GM23338 (cell line): ENCODE measurements around the gene FGF19. TPM values are rescaled to one million over a fixed set of nuclear protein-coding genes. Genes with fewer than 3 reads are reported as not detected.

Experiments
- ATAC-seq: fragments of 200-7000 bp; cut with Tn5 transposase; 3 replicates; pipeline ENCODE4 v1.9.1; 2020
- DNase-seq: peaks from one replicate; pipeline ENCODE4 v3.0.0-alpha.2; 2015; ENCODE audit warnings: low spot score
- H2AFZ ChIP-seq: fragments of 200-600 bp; sonication (generic); 2 replicates; pipeline ENCODE4 v1.8.0; 2016; ENCODE audit warnings: antibody characterized with exemption, mild to moderate bottlenecking, moderate library complexity
- H3F3A ChIP-seq: fragments of 200-600 bp; sonication (generic); replicated peaks from 2 replicates; pipeline ENCODE4 v1.8.0; 2017; ENCODE audit warnings: antibody characterized with exemption, mixed run types, low read depth
- H3K27ac ChIP-seq: fragments of 200-600 bp; sonication (generic); 2 replicates; pipeline ENCODE4 v1.6.1; 2016; ENCODE audit warnings: low read depth
- H3K27me3 ChIP-seq: fragments of 200-600 bp; sonication (generic); 2 replicates; pipeline ENCODE4 v1.8.0; 2016; ENCODE audit warnings: mild to moderate bottlenecking, mixed run types, moderate library complexity; ENCODE audit not compliant: insufficient read depth
- H3K36me3 ChIP-seq: fragments of 200-600 bp; sonication (generic); 2 replicates; pipeline ENCODE4 v1.8.0; 2016; ENCODE audit warnings: mild to moderate bottlenecking; ENCODE audit not compliant: insufficient read depth
- H3K4me1 ChIP-seq: fragments of 200-600 bp; sonication (generic); 2 replicates; pipeline ENCODE4 v1.8.0; 2016; ENCODE audit warnings: mild to moderate bottlenecking, moderate library complexity; ENCODE audit not compliant: insufficient read depth
- H3K4me2 ChIP-seq: fragments of 200-600 bp; sonication (generic); 2 replicates; pipeline ENCODE4 v1.7.1; 2017; ENCODE audit warnings: mixed run types
- H3K4me3 ChIP-seq: fragments of 200-600 bp; sonication (generic); 2 replicates; pipeline ENCODE4 v1.6.1; 2016; ENCODE audit warnings: mixed run types
- H3K79me2 ChIP-seq: fragments of 200-600 bp; sonication (generic); replicated peaks from 2 replicates; pipeline ENCODE4 v1.8.0; 2017; ENCODE audit warnings: mild to moderate bottlenecking; ENCODE audit not compliant: insufficient read depth
- H3K9me2 ChIP-seq: fragments of 200-600 bp; sonication (generic); 2 replicates; pipeline ENCODE4 v1.8.0; 2017; ENCODE audit not compliant: insufficient read depth
- H4K20me1 ChIP-seq: fragments of 200-600 bp; sonication (generic); replicated peaks from 2 replicates; pipeline ENCODE4 v1.8.0; 2017; ENCODE audit warnings: mild to moderate bottlenecking; ENCODE audit not compliant: insufficient read depth
- H3K27ac Mint-ChIP-seq: 2 replicates; pipeline ENCODE4 v1.8.0; 2020; ENCODE audit warnings: inconsistent platforms, mild to moderate bottlenecking, moderate library complexity, mixed read lengths
- H3K27me3 Mint-ChIP-seq: 3 replicates; pipeline ENCODE4 v1.8.0; 2022; ENCODE audit warnings: low read depth, mild to moderate bottlenecking, moderate library complexity, mixed read lengths, inconsistent platforms; ENCODE audit not compliant: insufficient read depth, poor library complexity
- H3K36me3 Mint-ChIP-seq: 3 replicates; pipeline ENCODE4 v1.8.0; 2021; ENCODE audit warnings: low read depth, mild to moderate bottlenecking, inconsistent platforms, moderate library complexity, mixed read lengths
- H3K4me1 Mint-ChIP-seq: 3 replicates; pipeline ENCODE4 v1.8.0; 2020; ENCODE audit warnings: mild to moderate bottlenecking, inconsistent platforms, mixed read lengths
- H3K4me3 Mint-ChIP-seq: 3 replicates; pipeline ENCODE4 v1.8.0; 2021; ENCODE audit warnings: moderate library complexity, mild to moderate bottlenecking, inconsistent platforms, mixed read lengths
- H3K9me3 Mint-ChIP-seq: 3 replicates; pipeline ENCODE4 v1.8.0; 2020; ENCODE audit warnings: moderate library complexity, mild to moderate bottlenecking, inconsistent platforms, mixed read lengths
- CREB1 ChIP-seq: fragments of 250-450 bp; sonication (Bioruptor Pico); IDR thresholded peaks from 2 replicates; pipeline ENCODE4 v1.5.0; 2020; ENCODE audit warnings: low read depth, mild to moderate bottlenecking, moderate library complexity
- CTCF ChIP-seq, 2 experiments: fragments of 200-600 bp in 1 of 2; sonication (generic) in 1 of 2; conservative IDR thresholded peaks; 2 replicates each; pipeline versions ENCODE4 v1.5.1 to v1.6.1; 2016 to 2017; ENCODE audit warnings: antibody characterized with exemption in 2 of 2, low read depth in 2 of 2, mild to moderate bottlenecking in 2 of 2, moderate library complexity in 1 of 2
- ETS1 ChIP-seq: IDR thresholded peaks from 2 replicates; pipeline ENCODE4 v1.6.1; 2016; ENCODE audit warnings: antibody characterized with exemption
- EZH2 ChIP-seq: fragments of 200-600 bp; sonication (generic); IDR thresholded peaks from one replicate; pipeline ENCODE4 v1.8.0; 2017; ENCODE audit warnings: antibody characterized with exemption, mild to moderate bottlenecking, low read depth; ENCODE audit not compliant: unreplicated experiment
- EZH2phosphoT487 ChIP-seq: fragments of 200-600 bp; sonication (generic); IDR thresholded peaks from one replicate; pipeline ENCODE4 v1.8.1; 2018; ENCODE audit warnings: antibody characterized with exemption; ENCODE audit not compliant: unreplicated experiment
- JUNB ChIP-seq: IDR thresholded peaks from one replicate; pipeline ENCODE4 v1.6.1; 2016; ENCODE audit warnings: antibody characterized with exemption; ENCODE audit not compliant: unreplicated experiment
- NANOG ChIP-seq: IDR thresholded peaks from 2 replicates; pipeline ENCODE4 v1.6.1; 2016; ENCODE audit warnings: antibody characterized with exemption, borderline replicate concordance
- POLR2AphosphoS5 ChIP-seq: IDR thresholded peaks from 2 replicates; pipeline ENCODE4 v1.6.1; 2016; ENCODE audit warnings: antibody characterized with exemption, low read depth
- STAT1 ChIP-seq: IDR thresholded peaks from one replicate; pipeline ENCODE4 v1.6.1; 2016; ENCODE audit warnings: antibody characterized with exemption; ENCODE audit not compliant: unreplicated experiment
- ZNF114 ChIP-seq: fragments of 250-450 bp; sonication (Bioruptor Pico); IDR thresholded peaks from 2 replicates; pipeline ENCODE4 v1.5.0; 2020; ENCODE audit warnings: mild to moderate bottlenecking, moderate library complexity
- ZNF331 ChIP-seq: fragments of 250-450 bp; sonication (Bioruptor Pico); IDR thresholded peaks from 2 replicates; pipeline ENCODE4 v1.5.0; 2020; ENCODE audit warnings: low read depth, mild to moderate bottlenecking, moderate library complexity
- polyA plus RNA-seq: library from polyadenylated mRNA; unstranded; fragments of >200 nt; fragmentation: Nextera tagmentation; extraction: Ambion mirVana; gene quantifications from 2 replicates; pipeline ENCODE4 v1.2.1, GENCODE V29; 2016
- total RNA-seq: library from RNA; depleted of rRNA; stranded (reverse); fragments of >200 nt; shearing (Covaris generic); gene quantifications from 2 replicates; pipeline ENCODE4 v1.2.3, GENCODE V29; 2014
- TF ChIP-seq, protein P1 (sequence below): fragments of 250-450 bp; sonication (Bioruptor Pico); IDR thresholded peaks from 2 replicates; pipeline ENCODE4 v1.5.0; 2020; ENCODE audit warnings: mild to moderate bottlenecking, moderate library complexity
- TF ChIP-seq, protein P2 (sequence below): IDR thresholded peaks from one replicate; pipeline ENCODE4 v1.6.1; 2018; ENCODE audit warnings: antibody characterized with exemption; ENCODE audit not compliant: unreplicated experiment

The FGF19 gene
- total and polyA plus RNA-seq, 2 experiments from 2014 or later: 21.7 to 36.1 TPM

DNA sequence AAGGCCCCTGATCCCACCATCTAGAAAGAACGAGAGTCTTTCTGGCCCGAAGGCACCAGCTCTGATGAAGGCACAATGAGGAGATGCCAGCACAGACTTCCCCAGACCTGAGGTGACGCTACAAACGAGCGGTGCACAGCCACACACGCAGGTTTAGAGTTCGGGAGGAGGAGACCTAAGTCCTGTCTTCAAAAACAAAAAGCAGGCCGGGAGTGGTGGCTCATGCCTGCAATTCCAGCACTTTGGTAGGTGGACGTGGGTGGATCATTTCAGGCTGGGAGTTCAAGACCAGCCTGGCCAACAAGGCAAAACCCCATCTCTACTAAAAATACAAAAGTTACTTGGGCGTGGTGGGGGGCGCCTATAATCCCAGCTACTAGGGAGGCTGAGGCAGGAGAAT, 38.2 kb downstream of the FGF19 start:
- Mint-ChIP-seq H3K9me3 (no peaks in the 10 kb centered on the region), H3K27me3 (peaks cover 12% of the 10 kb centered on the region), H3K27ac (no peak overlapping the region), H3K36me3 (peaks cover 28% of the 10 kb centered on the region), H3K4me3 (no peak overlapping the region), H3K4me1 (peaks cover 12% of the 10 kb centered on the region)
- no peak overlapping the region for H3K4me3 ChIP-seq
- H3K79me2 ChIP-seq: peaks cover 6% of the 10 kb centered on the region; the same call in 1 of the 2 replicates
- H4K20me1 ChIP-seq: no peaks in the 10 kb centered on the region; the same call in 1 of the 2 replicates
- TF ChIP-seq JUNB (no peak), POLR2AphosphoS5 (no peak), ETS1 (no peak), NANOG (no peak), STAT1 (no peak), CTCF (conservative IDR thresholded peaks at IDR 0.05; ENCODE audit: low read depth in 2 of 2) (no peak), EZH2 (no peak), ZNF114 (CRISPR knock-in tag) (no peak), EZH2phosphoT487 (no peak), CREB1 (CRISPR knock-in tag) (no peak), ZNF331 (CRISPR knock-in tag) (no peak)
- TF ChIP-seq, protein P1, sequence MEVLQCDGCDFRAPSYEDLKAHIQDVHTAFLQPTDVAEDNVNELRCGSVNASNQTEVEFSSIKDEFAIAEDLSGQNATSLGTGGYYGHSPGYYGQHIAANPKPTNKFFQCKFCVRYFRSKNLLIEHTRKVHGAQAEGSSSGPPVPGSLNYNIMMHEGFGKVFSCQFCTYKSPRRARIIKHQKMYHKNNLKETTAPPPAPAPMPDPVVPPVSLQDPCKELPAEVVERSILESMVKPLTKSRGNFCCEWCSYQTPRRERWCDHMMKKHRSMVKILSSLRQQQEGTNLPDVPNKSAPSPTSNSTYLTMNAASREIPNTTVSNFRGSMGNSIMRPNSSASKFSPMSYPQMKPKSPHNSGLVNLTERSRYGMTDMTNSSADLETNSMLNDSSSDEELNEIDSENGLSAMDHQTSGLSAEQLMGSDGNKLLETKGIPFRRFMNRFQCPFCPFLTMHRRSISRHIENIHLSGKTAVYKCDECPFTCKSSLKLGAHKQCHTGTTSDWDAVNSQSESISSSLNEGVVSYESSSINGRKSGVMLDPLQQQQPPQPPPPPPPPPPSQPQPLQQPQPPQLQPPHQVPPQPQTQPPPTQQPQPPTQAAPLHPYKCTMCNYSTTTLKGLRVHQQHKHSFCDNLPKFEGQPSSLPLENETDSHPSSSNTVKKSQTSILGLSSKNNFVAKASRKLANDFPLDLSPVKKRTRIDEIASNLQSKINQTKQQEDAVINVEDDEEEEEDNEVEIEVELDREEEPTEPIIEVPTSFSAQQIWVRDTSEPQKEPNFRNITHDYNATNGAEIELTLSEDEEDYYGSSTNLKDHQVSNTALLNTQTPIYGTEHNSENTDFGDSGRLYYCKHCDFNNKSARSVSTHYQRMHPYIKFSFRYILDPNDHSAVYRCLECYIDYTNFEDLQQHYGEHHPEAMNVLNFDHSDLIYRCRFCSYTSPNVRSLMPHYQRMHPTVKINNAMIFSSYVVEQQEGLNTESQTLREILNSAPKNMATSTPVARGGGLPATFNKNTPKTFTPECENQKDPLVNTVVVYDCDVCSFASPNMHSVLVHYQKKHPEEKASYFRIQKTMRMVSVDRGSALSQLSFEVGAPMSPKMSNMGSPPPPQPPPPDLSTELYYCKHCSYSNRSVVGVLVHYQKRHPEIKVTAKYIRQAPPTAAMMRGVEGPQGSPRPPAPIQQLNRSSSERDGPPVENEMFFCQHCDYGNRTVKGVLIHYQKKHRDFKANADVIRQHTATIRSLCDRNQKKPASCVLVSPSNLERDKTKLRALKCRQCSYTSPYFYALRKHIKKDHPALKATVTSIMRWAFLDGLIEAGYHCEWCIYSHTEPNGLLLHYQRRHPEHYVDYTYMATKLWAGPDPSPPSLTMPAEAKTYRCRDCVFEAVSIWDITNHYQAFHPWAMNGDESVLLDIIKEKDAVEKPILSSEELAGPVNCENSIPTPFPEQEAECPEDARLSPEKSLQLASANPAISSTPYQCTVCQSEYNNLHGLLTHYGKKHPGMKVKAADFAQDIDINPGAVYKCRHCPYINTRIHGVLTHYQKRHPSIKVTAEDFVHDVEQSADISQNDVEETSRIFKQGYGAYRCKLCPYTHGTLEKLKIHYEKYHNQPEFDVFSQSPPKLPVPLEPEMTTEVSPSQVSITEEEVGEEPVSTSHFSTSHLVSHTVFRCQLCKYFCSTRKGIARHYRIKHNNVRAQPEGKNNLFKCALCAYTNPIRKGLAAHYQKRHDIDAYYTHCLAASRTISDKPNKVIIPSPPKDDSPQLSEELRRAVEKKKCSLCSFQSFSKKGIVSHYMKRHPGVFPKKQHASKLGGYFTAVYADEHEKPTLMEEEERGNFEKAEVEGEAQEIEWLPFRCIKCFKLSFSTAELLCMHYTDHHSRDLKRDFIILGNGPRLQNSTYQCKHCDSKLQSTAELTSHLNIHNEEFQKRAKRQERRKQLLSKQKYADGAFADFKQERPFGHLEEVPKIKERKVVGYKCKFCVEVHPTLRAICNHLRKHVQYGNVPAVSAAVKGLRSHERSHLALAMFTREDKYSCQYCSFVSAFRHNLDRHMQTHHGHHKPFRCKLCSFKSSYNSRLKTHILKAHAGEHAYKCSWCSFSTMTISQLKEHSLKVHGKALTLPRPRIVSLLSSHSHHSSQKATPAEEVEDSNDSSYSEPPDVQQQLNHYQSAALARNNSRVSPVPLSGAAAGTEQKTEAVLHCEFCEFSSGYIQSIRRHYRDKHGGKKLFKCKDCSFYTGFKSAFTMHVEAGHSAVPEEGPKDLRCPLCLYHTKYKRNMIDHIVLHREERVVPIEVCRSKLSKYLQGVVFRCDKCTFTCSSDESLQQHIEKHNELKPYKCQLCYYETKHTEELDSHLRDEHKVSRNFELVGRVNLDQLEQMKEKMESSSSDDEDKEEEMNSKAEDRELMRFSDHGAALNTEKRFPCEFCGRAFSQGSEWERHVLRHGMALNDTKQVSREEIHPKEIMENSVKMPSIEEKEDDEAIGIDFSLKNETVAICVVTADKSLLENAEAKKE (CRISPR knock-in tag): no peak
- TF ChIP-seq, protein P2, sequence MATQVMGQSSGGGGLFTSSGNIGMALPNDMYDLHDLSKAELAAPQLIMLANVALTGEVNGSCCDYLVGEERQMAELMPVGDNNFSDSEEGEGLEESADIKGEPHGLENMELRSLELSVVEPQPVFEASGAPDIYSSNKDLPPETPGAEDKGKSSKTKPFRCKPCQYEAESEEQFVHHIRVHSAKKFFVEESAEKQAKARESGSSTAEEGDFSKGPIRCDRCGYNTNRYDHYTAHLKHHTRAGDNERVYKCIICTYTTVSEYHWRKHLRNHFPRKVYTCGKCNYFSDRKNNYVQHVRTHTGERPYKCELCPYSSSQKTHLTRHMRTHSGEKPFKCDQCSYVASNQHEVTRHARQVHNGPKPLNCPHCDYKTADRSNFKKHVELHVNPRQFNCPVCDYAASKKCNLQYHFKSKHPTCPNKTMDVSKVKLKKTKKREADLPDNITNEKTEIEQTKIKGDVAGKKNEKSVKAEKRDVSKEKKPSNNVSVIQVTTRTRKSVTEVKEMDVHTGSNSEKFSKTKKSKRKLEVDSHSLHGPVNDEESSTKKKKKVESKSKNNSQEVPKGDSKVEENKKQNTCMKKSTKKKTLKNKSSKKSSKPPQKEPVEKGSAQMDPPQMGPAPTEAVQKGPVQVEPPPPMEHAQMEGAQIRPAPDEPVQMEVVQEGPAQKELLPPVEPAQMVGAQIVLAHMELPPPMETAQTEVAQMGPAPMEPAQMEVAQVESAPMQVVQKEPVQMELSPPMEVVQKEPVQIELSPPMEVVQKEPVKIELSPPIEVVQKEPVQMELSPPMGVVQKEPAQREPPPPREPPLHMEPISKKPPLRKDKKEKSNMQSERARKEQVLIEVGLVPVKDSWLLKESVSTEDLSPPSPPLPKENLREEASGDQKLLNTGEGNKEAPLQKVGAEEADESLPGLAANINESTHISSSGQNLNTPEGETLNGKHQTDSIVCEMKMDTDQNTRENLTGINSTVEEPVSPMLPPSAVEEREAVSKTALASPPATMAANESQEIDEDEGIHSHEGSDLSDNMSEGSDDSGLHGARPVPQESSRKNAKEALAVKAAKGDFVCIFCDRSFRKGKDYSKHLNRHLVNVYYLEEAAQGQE: no peak
- H3F3A ChIP-seq: peaks cover 3% of the 10 kb centered on the region; the same call in 1 of the 2 replicates
- H3K4me2 ChIP-seq: no peak overlapping the region
- H2AFZ ChIP-seq: no peak overlapping the region
- H3K27me3 ChIP-seq: no peaks in the 10 kb centered on the region
- no peaks in the 10 kb centered on the region for H3K4me1 ChIP-seq
- no peak overlapping the region for H3K27ac ChIP-seq
- no peaks in the 10 kb centered on the region for H3K9me2 ChIP-seq
- ATAC-seq (no peak), DNase-seq (no peak)
- peaks cover 6% of the 10 kb centered on the region; the same call in 1 of the 2 replicates for H3K36me3 ChIP-seq
